ENCODE data around the gene ZMIZ1.
A peak's percentile ranks its signal among the peaks of the same experiment; 100 is the strongest.

The ZMIZ1 gene

DNA sequence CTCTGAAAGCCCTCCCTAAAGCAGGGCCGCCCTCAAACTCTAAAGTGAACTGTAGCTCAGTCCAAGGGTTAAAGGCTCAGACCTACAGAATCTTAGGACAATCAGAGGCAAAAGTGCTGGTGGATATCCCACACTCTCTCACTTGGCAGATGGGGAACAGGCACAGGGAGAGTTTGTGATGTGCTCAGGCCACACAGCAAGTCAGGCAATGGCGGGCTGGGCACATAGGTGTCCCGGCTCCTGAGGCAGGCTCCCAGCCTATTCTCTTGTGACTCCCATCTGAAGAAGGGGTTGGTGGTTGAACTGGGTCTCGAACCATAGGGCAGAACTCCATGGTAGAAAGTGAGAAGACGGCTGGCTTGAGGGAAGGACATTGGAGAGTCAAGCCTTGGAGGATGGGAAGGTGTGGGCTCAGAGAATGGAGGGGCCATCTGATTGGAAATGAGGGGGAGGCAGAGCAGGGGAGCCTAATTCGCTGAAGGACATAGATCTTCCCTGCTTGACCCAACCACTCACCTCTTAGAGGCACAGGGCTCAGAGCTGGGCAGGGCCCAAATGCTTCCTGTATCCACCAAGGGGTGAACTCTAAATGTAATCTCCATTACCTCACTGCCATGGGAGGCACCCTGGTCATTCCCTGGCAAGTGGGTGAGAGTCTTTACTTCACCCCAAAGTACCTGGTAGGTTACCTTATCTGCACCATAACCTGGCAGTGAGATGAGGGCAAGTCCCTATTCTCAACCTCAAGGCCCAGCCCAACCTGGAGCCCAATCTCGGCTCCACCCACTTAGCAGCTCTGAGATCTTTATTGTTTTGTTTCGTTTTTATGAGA is 4.9 kb upstream of the ZMIZ1 start:
- no peak for DNase-seq (ENCODE audit: low read depth in 2 of 2, low spot score in 1 of 2)

DNA sequence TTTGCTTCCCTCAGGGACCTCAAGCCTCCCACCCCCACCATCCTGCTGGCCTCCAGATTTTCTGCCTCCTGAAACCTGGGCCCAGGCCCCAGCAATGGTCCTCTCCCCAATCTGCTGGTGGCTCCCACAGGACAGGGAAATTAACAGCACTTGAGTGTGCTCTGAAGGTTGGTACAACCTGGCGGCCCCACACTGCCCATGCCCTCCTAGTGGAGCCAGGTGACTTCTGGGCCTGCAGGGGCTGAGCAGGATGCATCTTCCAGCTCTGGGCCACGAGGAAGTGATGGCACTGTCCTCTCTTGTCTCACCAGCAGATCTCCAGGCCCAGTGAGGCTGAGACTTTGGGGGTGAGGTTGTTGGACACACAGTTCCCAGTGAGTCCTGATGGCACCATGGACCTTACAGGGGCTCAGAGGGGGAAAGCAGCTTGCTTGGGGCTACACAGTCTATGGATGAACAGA is 3.6 kb upstream of the ZMIZ1 start:
- DNase-seq (ENCODE audit: low read depth in 2 of 2, low spot score in 1 of 2), result no peak

DNA sequence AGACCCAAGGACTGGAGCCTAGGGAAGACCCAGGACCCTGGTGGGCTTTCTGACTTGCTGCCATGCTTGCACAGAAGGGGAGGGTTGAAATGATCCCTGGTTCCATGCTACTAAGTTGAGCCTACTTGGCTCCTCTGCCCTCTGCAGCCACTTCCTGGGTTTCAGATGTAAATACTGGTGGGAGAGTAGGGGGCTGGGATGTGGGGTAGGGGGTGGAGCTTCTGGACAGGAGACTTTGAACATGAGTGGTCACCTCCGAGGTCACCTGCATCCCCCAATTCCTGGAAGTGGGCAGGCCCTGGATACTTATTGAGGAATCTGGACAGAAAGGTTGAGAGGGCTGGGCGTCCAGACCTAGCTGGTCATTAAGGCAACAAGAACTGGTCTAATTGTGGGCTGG is 2.9 kb upstream of the ZMIZ1 start:
- no peak for DNase-seq (ENCODE audit: low read depth in 2 of 2, low spot score in 1 of 2)

DNA sequence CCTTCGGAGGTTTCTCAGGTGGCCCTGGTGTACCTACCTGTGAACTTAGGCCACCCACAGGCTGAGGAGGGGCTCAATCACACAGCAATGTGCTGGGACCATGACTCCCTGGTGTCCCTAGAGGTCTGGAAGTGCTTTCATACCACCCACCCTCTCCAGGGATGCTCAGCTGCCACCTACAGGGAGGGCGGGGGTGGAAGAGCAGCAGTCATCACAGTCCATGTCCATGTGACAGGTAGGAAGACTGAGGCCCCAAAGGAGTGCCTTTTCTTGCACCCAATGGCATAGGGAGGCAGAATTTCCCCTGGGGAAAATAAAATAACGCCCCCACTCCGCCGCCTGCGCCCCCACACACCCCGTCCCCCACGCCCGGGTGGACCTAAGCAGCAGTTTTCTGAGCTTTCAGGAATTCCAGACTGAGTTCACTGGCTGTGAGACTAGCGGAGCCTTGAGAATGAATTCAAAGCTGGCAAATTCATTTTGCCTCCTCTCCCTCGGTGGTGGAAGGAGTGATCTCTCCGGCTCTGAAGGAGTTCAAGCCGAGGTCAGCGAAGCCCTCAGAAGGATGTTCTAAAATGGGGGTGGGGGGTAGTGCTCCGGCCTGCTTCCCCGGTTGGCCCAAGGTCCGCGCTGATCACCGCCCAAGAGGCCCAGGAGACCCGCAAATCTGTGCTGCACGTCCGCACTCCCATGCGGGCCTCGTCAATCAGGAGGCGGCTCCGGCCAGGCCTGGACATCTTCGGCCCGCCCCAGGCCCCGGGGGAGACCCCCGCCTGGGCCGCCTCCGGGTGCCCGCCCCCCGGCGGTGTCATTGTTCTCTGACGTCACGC is 2.1 kb upstream of the ZMIZ1 start:
- DNase-seq (ENCODE audit: low read depth in 2 of 2, low spot score in 1 of 2), result no peak

DNA sequence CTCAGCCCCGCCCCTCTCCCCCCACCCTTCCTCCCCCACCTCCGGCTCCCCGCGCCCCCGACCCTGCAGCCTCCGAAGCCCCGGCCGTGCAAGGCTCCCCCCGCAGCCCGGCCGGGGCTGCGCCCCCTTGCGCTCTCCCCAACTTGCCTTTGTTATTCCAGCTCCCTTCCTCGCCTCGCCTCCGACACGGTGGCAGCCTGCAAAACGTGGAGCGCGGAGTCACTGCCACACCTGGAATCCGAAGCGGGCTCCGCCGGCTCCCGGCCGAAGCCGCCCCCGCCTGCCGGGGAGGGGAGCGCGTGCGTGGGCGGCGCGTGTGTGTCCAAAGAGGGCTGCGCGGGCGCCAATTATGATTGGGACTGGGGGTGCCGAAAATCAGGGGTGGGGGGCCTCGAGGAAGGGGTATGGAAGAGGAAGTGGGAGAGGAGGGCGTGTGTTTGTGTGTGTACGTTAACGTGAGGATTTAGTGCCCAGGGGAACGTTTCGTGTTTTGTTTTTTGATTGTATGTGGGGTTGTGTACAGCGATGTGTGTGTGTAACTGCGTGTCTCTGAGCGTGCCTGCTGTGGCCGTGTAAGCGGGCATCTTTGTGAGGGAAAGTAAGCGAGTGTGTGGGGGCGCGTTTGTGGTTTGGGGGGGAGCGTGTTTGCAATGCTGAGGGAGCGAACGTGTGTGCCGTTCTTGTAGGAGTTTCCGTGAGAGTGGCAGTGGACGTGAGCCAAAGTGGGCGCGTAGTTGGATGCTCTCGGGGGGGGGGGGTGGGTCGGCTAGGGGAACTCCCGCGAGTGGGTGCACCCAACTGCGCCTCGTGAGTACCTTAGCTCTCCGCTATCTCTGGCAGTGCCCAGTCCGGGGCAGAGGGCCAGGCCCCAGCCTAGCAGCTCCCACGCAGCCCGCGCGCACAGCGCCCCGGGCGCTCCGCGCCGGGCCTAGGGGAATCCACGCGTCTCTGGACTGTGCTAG is 1.2 kb upstream of the ZMIZ1 start:
- DNase-seq (ENCODE audit: low read depth in 2 of 2, low spot score in 1 of 2), result peak; percentile 63 to 72

DNA sequence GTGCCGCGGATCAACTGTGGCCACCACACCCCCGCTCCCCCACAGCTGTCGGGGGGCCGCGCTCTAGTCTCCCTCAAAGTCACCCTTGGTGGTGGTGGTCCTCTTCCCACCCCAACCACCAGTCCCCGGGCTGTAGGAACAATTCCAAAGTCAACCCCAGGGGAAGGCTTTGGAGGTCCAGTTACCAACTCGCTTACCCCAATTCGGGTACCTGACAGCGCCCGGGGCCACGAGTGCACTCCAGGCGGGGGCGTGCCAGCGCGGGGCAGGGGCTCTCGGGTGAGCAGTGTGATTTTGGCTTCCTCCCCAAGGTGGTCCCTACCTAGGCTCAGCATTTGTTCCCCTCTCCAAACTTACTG is 584 bp upstream of the ZMIZ1 start:
- DNase-seq (ENCODE audit: low read depth in 2 of 2, low spot score in 1 of 2), result no peak

DNA sequence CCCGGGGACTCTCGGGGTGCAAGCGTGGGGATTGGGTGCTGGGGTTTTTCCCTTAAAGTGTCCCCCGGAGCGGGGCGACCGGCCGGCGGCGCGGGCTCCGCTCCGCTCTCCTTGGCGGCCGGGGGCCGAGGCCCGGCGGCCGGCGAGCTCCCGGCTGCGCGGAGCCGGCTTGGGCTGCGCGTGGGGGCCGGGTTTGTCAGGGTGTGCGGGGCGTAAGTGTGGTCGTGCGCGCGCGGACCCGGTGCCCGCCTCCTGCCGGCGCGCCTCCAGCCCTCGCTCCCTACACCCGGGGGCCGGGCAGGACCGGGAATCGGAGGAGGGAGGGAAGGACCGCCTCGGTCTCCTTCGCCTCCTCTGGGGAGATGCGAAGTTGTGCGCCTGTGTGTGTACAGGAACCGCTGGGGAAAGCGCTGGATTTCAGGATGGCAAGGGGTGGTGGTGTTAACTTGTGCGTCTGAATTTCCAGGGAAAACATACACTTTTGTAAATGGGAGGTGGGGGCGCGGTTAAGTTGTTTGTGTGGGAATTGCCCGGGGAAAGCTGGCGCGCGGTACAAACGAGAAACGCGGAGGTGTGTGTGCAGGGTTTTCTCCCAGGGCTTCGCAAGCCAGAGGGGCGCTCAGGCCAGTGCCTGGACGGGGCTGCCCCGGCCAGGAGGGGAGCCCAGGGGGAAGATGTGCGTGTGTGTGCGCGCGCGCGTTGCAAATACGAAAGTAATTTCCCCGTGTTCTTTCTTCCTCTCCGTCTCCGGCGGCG is 737 bp downstream of the ZMIZ1 start:
- no peak for DNase-seq (ENCODE audit: low read depth in 2 of 2, low spot score in 1 of 2)

DNA sequence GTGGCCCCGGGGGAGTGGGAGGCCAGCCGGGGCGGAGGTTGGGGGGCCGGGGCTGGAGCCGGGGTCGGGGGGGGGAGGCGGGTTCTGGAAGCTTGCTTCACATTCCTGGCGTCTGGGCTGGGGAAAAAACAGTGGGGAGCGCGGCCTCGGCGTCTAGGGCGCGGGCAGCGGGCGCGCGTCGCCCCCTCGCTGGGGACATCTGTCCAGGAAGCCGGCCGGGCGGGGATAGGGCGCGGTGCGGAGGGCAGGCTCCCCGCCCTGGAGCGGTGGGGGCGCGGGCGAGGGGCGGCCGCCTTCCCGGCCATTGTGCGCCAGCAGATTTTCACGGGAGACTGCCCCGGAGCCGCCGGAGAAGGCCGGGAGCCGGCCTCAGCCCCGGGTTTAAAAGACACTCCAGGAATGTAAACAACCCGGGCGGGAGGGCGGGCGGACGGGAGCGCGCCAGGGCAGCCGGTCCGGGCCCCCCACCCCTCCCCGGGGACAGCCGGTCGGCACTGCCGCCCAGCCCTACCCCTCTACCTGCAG is 1.4 kb downstream of the ZMIZ1 start:
- no peak for DNase-seq (ENCODE audit: low read depth in 2 of 2, low spot score in 1 of 2)

DNA sequence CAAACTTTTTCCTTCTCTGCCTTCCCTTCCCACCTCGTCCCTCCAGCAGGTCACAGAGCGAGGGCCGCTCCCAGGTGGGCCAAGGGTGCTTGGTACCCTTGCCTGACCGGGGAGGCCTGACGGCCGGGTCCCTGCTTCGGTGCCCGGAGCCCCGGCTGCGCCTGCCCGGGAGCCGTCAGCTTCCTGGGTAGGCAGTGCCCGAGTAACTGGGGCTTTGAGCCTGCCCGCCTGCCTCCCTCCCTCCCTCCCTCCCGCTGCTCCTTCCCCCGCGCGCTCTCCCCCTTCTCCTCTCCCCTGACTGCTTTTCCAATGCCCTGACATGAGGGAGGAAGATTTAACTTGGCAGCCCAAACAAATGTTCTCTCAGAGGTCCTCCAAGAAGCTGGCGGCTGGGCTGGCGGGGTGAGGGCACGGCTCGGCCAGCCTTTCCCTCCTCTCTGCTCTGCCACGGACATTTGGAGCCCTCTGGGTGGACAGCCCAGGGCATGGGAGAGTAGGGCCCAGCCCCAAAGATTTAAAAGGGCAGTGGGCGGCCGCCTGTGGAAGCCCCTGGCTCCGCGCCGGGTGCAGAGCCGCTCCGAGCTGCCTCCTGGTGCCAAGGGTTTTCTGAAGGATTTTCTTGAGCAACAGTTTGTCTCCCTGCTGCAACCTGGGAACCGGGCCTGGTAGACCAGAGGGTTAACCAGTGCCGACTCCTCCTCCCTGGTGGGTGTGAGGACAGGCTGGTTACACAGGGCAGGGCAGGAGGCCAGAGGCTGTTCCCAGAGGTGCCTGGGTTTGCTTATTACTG is 2.0 kb downstream of the ZMIZ1 start:
- DNase-seq (ENCODE audit: low read depth in 2 of 2, low spot score in 1 of 2), result no peak

DNA sequence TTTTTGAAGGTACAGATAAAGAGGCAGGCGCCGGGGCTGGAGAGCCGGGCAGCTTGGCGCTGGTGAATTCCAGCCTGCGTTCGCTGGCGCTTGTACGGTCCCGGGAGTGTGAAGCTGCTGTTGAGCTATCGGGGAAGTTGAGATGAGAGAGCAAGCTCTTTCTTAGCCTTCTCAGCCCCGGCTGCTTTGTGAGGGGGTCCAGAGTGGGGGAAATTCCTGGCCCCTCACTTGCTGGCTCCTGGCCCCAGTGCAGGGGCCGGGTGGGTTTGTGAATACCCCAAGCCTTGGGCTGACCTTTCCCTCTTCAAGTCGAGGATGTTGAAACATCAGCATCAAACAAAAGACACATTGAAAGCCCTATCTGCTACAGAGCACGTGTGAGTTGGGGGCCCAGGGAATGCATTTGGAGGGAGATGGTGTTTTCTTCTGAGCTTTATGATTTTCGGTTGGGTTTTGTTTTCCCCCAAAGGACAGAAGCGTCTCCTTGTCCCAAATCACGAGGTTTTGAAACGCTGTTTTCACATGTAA is 2.7 kb downstream of the ZMIZ1 start:
- DNase-seq (ENCODE audit: low read depth in 2 of 2, low spot score in 1 of 2), result no peak

DNA sequence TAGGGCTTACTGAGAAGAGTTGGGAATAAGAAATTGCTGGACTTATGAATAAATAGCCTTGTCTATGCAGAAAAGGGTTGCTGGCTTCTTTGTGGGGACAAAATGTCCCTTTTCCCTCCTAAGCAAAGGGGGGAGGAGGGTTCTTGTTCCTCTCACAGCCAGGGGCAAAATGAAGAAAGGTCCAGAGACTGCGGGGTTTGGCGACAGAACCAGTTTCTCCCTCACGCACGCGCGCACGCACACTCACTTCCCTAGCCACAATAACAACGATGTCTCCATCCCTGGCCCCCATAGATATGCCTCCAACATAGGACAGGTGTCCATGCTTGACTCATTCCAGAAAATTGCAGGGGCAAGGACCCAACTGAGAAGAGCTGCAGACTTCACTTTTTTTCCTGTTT is 3.3 kb downstream of the ZMIZ1 start:
- DNase-seq (ENCODE audit: low read depth in 2 of 2, low spot score in 1 of 2), result no peak

DNA sequence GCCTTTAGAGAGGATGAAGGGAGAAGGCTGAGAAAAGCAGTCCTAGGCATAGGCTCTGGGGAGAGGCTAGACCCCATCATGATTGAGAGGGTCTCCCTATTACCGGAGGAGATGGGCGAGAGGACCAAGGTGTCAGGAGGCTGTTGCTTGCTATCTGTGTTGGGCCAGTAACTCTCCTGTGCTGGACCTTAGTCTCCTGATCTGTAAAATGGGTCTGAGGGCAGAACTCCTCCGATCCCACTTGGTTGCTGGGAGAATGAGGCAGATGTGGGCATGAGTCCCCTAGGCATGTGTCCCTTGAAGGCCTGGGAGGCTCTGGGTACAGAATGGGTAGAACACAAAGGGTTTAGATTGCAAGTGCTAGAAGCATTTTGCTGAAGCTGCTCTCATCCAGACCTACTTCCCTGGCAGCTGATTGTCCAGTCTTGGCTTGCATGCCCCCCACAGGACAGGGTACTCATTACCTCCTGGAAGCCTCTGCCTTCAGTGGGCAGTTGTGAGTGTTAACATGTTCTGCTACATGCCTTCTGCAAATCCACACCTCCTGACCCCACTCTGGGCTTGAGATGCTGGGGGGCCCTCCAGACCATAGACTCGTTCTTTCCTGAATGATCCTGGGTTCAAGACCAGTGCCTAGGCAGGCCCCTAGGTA is 4.4 kb downstream of the ZMIZ1 start:
- DNase-seq (ENCODE audit: low read depth in 2 of 2, low spot score in 1 of 2), result no peak

DNA sequence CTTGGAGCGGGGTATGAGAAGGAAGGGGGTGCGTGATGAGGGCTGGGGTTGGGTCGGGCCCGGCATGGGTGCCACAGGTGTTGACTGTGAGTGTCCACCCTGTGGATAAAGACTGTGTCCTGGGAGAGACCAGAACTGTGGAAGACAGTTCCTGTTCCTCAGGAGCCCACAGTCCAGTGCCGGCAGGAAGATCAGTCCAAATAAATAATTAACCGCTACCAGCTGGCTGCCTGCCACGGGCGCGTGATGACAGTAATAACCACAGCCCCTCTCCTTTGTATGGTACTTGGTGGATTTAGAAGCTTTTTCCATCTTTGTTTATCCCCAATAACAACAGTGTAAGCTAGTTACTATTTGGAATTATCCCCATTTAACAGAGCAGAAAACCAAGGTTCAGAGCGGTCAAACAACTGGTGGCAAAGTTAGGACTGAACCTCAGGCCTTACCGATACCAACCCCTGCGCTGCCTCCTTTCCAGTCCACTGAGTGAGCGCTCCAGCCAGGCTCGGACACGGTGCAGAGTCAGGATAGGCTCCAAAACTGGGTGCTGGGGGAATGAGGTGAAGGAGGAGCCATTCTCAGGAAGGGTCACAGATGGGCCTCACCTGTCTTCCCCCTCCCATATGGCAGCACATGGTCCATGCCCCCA is 5.1 kb downstream of the ZMIZ1 start:
- no peak for DNase-seq (ENCODE audit: low read depth in 2 of 2, low spot score in 1 of 2)

DNA sequence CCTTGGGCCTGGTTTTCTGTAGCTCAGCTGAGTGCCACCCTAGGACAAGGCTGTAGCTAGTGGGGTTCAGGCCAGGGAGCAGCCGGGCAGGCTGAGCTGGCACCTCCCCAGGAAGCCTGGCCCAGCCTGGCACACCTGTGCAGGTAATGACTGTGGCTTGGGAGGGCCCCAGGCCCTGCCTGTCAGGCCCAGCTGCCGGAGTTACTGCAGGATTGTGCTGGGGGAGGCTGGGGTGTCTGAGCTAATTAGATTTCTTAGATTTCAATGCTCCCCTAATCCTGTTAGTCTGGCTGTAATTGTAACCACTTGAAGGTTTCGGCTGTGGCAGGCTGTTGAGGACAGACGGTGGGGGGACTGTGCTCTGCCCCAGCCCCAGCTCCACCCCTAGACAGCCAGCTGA is 6.0 kb downstream of the ZMIZ1 start:
- no peak for DNase-seq (ENCODE audit: low read depth in 2 of 2, low spot score in 1 of 2)

DNA sequence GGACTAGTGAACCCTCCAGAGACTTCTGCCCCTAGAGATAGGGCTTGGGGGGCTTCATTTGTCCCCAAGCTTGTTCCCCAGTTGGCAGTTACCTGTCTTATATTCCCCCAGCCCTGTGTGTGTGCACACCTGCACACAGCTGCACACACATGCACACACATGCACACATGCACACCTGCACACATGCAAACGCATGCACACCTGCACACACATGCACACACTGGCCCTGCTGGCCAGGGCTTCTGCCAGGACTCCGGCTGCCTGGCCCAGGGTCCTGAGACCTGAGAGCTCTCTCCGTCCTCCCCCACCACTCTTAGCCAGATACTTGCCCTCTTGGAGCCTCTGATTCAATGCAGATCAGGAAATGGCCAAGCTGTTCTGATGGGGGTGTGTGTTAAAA is 6.7 kb downstream of the ZMIZ1 start:
- DNase-seq (ENCODE audit: low read depth in 2 of 2, low spot score in 1 of 2), result no peak

DNA sequence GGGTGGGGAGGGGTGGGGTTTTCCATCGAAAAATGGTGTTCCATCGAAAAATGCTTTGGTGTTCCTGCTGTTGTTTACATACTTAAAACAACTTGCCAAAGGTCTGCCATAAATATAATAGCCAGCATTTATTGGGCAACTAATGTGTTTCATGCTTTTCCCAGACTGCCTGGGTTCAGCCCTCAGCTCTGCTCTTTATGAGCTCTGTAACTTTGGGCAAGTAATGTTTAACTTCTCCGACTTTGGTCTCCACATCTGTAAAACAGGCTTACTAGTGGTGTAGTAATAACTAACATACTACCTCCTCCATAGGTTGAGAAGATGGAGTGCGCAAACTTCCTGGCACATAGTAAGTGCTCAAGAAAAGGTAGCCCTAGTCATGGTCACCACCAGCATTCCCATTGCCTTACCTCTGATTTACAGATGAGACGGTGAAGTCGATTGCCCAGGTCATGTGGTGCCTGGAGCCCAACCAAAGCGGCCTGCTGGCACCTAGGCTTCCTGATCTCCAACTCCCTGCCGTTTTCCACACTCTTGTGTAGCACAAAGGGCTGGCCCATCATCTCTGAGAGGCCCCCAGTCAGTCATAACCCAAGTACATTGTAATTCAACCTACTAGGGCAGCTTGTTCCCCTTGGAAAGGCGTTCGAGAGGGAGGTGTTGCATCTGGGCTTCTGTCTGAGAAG is 8.9 kb downstream of the ZMIZ1 start:
- no peak for DNase-seq (ENCODE audit: low read depth in 2 of 2, low spot score in 1 of 2)

DNA sequence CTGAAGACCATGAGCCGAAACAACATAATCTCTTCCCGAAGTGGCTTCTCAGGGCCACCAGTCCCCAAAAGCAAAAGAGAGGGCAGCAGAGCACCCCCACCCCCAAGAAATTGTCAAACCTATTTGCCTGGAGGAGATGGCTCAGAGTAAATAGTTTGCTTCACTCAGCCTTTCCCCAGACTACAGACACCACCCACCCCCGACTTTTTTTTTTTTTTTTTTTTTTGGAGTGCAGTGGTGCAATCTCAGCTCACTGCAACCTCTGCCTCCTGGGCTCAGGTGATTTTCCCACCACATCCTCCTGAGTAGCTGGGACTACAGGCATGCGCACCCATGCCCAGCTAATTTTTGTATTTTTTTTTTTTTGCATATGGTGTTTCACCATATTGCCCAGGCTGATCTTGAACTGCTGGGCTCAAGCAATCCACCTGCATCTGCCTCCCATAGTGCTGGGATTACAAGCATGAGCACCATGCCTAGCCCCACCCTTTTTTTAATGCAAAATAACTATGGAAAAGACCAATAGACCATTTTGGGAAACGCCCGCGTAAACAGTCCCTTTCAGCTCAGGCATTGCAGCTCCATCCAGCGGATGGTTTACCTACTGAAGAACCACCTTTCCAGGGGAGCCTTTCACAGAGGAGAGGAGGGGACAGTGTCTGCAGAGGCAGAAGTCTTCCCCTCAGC is 9.7 kb downstream of the ZMIZ1 start:
- no peak for DNase-seq (ENCODE audit: low read depth in 2 of 2, low spot score in 1 of 2)

Measured in stimulated activated CD8-positive, alpha-beta memory T cell treated with anti-CD3 and anti-CD28 coated beads, Interleukin-4, amount 100 ng/mL, for 1 hour (primary cell).